Superior temporal gyrus (tissue), 1 donor: ENCODE data around the gene MED19.
"Not testable (repeated sequence)": the region's sequence is repeated elsewhere in the genome, so short reads cannot be mapped to it uniquely, and the experiment has no call there.

Source experiments
- DNase-seq: peaks from one replicate; pipeline ENCODE4 v3.0.0-alpha.2; 2016; ENCODE audit errors: extremely low spot score

The MED19 gene, protein sequence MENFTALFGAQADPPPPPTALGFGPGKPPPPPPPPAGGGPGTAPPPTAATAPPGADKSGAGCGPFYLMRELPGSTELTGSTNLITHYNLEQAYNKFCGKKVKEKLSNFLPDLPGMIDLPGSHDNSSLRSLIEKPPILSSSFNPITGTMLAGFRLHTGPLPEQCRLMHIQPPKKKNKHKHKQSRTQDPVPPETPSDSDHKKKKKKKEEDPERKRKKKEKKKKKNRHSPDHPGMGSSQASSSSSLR

DNA sequence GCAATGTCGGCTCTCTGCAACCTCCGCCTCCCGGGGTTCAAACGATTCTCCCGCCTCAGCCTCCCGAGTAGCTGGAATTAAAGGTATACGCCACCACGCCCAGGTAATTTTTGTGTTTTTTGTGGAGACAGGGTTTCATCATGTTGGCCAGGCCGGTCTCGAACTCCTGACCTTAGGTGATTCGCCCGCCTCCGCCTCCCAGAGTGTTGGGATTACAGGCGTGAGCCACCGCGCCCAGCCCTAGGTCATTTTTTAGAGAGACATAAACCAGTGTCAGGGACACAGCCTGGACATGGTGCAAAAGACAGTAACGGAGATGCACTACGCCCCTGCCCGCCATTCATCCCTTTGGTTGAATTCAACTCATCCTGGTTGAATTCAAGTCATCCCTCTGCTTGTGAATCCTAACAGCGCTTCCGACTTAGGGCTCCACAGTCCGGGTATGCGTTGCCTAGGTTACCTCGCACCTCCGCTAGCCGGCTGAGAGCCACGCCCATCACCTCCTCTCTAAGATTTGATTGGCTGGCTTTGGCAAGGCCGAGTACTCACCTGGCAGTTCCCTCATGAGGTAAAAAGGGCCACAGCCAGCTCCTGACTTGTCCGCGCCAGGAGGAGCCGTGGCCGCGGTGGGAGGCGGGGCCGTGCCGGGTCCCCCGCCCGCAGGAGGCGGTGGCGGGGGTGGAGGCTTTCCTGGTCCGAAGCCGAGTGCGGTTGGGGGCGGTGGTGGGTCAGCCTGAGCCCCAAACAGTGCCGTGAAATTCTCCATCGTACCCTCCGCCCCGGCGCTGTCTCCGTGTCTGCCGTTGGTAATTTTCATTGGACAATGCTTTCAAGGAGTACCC, at the start of gene MED19:
TSS of gene MED19 (minus strand) at position 802 of the 842 bp plus-strand sequence. CDS start at position 766, 36 bp downstream.
- no peak for DNase-seq

DNA sequence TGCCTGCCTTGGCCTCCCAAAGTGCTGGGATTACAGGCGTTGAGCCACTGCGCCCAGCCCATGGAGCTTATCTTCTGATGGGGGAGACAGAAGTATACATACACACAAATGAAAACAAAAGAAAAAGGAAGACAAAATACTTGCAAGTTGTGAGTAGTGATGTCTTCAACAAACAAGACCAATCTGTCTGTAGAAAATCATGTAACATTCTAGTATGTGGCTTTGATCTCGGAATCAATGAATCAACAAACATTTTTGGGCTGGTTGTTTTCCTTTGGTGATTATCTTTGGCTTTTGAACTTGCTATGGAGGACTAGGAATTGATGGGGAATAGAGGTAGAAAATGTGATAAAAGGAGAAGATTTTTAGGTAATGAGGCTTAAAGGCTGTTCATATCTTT, 46.2 kb upstream of the MED19 start:
- DNase-seq, result no peak

DNA sequence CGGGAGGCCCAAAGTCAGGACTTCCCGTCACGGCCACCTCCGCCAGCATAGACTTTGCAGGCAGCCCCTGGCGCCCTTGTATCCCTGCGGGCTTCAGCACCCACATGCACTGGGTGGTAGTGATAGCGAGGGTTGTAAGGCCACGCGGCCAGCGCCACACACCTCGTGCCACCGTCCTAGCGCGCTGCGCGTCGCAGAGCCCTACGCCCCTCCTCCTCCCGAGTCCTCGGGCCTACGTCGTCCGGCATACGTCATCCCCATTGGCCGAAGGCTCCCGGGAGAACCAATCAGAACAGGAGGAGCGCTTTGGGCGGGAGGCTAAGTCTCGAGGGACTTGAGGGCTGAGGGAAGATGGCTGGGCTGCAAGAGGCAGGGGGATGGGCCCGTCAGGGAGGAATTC, 40.9 kb upstream of the MED19 start:
- DNase-seq, result no peak

DNA sequence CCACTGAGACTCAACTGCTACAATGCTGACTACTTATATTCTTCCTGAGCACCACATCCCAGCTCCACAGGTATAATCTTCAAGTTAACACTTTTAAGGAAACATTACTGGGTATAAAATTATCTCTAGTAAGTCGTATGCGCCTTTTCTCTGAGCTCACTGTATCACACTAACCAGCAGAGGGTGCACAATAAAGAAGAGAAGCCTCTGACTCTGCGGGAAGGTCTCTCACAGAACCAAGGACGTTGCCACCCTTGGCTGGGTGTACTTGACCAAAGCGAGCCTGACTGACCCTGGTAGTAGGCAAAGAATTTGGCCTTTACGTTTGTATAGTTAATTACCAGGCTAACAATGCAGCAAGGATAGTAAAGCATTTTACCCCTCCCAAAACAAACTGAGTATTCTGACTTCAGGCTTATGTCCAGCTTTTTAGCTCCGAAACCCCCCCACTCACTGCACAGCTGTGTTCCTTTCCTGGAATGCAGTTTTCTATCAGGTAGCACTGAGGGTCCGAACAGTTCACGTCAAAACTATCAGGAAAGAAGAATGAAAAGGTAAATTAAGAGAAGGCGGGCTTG, 39.8 kb upstream of the MED19 start, which contains the start of gene BTBD18:
TSS of gene BTBD18 (minus strand) at position 144 of the 578 bp plus-strand sequence. CDS start 631 bp downstream, outside the sequence.
- DNase-seq, result peak; percentile 60

DNA sequence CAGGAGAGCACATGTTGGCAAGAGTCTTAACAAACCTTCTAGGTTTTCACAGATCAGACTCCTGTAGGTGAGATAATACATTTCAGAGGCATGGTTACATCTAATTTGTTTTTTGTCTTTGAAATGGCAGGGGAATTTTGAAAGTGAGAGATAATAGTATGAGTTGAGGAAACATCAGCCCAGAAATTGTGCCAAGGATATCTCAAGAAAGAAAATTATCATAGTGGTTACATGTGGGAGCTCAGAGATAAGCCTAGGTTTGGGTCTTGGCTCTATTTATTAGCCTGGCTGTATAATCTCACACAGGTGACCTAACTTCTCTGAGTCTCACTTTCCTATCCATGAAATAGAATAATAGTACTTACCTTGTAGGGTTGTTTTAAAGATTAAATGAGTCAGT, 39.2 kb upstream of the MED19 start:
- DNase-seq, result no peak

DNA sequence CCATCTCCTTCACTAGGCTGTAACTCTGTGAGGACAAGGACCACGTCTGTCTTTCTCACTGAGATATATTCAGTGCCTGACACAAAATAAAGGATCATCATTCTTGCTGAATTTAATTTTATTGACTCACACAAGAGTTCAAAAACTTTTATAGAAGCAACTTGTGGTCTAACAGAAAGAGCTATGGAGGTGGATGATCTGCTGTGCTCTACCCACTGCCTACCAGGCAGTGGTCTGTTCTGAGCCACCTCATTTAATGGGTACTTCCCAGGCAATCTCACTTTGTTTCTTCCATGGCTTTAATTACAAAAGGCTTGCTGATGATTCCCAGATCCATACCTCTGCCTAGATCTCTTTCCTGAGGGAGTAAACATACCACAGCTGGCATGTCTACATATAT, 34.9 kb upstream of the MED19 start:
- DNase-seq, result no peak

DNA sequence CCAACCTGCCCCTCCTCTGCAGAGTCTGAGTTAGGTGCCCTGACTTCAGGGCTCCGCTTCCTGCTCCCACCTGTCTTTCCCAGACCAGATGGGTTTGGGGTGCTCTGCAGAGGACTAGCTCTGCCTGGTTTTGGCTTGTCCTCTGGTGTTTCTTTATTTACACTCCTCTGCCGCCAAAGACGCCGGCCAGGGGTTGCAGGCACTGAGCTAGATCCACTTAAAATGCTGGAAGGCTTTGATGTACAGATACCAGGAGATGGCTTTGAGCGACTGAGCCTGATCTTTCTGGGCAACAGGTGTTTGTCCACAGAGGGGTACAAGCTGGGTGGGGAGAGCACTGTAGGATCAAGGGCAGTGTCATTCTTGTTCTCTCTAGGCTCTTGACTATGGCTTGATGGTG, 33.2 kb upstream of the MED19 start:
- no peak for DNase-seq

DNA sequence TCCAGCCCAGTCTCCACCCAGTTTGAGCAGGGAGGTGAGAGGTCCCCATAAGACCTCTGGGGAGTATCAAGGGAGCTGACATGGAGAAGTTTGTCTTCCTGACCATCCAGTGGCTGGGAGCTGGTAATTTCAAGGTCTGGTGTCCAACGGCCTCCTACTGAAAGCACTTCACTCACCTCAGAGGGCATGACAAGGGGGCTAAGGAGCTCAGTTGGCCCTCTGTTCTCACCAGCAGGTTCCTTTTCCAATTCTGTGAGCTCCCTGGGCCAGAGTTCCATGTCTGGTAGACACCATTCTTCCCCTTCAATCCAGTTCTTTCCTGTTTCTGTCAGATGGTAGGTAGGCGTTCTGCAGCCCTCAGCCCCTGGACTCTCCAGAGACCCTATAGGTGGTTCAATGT, 32.3 kb upstream of the MED19 start:
- DNase-seq, result no peak

DNA sequence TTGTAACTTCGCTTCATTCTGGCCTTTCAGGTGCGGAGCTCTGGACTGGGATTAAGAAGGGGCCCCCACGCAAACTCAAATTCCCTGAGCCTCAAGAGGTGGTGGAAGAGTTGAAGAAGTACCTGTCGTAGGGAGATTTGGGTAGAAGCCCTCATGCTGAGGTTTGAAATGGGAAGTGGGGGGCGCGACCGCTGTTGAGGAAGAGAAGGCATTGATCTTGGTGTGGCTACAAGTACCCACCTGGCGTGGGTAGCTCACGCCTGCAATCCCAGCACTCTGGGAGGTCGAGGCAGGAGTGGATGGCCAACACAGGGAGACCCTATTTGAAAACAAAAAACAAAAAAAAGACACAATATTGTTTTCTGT, 30.1 kb upstream of the MED19 start:
- DNase-seq, result no peak

DNA sequence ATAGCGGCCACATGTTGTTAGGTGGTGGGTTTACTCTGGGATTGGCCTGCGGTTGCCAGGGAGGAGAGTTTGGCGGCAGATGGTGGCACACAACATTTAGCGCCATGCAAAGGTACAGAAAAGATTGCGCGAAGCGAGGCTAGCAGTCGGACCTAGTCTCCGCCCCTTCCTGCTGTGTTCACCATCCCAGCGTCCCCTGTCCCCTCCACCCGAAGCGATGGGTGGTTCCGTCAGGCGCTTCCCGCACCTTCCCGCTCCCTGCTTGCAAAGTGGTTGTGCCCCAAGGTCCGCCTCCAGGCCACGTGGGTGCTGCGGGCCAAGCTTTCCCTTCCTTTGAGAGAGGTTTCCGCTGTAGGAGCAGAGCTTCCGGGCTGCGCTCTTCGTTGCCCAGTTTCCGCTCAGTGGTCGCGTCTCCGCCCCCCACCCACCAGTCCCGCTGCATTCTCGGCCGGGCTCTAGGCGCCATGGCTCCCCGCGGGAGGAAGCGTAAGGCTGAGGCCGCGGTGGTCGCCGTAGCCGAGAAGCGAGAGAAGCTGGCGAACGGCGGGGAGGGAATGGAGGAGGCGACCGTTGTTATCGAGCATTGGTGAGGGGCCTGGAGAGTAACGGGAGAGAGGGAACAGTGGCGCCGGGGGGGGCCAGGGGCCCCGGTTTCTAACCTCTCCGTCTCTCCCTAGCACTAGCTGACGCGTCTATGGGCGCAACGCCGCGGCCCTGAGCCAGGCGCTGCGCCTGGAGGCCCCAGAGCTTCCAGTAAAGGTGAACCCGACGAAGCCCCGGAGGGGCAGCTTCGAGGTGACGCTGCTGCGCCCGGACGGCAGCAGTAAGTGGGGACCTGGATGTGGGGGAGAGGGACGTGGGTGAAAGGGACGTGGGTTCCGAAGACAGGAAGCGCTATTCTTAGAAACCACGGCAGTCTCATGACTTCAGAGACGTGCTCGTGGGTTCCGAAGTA, 29.4 kb upstream of the MED19 start, which contains the start of gene SELENOH:
TSS of gene SELENOH (plus strand) at position 360 of the 955 bp plus-strand sequence. CDS start at position 465, 105 bp downstream.
- DNase-seq, result peak; percentile 95

DNA sequence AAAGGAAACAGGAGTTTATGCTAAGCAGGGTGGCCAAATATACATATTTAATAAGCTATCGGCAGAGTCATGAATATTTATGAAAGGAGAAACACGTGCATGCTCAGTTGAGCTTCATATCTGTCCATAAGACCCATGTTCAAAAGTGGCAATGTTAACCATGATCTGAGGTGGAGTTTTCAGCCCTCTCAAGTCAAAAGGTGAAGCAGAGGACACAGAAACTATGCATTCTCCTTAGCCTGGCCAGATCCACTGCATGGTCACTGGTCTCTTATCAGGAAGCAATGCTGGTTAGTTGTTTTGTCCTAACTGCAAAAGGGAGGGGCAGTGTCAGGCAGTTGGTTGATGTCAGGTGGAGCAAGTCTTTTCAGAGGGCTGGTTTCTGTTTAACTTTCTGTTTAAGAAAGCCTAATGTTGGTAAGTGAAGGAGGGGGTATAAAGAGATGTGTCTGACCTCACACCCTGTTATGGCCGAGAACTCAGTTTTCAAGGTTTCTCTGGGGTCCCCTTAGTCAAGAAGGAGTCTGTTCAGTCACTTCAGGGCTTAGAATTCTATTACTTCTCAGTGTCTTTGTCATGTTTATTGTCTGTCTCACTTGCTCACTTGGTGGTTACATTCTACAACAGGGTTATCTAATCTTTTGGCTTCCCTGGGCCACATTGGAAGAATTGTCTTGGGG, 23.7 kb upstream of the MED19 start:
- DNase-seq, result no peak

DNA sequence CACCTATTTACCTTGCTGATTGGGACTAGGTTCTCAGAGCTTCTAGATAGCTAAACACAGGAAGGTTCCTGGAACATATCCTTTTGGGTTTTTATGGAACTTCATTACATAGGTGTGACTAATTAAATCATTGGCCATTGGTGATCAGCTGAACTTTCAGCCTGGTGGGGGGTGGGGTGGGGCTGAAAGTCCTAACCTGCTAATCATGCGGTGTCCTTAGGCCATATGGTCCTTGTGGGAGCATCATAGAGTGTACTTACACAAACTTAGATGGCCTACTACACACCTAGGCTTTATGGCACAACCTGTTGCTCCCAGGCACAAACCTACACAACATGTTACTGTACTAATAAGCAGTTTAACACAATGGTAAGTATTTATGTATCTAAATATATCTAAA, 20.6 kb upstream of the MED19 start:
- no peak for DNase-seq

DNA sequence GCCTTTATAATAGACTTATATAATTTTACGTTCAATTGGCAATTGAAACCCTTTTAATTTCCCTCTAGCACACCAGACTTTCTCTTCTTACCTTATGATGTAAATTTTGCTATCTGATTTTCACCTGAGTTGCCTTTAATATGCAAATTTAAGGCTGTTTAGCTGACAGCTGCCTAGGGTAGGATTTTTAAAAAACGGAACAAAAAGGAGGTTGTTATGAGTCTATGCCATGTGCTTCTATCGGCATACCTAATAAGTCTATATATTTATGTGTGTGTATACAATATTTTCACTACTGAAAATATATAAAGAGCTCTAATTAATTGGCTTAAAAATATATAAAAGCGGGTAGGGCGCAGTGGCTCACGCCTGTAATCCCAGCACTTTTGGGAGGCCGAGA, 17.5 kb upstream of the MED19 start:
- DNase-seq, result no peak

DNA sequence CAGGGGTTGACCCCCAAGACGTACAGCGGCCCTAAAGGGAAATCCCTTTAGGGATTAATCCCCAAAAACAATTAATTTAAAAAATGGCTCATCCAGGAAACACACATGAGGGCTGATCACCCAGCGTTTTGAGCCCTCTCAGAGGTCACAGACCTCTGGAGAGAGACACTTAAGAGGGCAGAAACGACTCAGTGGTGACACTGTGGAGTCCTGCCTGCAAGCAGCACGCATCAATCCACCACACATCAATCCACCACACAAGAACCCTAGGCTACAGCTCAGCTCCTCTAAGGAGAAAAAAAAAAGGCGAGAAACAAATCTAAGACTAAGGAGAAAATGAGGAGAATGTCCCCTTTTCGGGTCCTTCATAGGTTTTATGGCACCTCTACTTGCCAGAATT, 16.8 kb upstream of the MED19 start:
- DNase-seq, result no peak

DNA sequence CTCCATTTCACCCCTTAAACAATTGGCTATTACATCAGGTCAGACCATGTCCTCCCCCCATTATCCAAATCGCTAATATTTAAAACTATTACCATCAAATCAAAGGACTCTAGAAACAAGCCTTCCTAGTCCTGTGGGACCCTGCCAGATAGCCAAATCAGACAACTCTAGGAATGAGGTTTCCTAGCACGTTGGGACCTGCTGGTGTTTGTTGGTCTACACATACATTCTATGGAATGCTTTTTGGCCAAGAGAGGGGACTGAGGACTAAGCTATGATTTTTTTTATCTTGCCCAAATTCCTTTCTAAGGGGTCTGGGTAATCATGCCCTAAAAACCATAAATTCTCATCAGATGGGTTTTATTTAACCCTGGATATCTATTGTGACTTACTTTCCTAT, 15.2 kb upstream of the MED19 start:
- DNase-seq, result no peak

DNA sequence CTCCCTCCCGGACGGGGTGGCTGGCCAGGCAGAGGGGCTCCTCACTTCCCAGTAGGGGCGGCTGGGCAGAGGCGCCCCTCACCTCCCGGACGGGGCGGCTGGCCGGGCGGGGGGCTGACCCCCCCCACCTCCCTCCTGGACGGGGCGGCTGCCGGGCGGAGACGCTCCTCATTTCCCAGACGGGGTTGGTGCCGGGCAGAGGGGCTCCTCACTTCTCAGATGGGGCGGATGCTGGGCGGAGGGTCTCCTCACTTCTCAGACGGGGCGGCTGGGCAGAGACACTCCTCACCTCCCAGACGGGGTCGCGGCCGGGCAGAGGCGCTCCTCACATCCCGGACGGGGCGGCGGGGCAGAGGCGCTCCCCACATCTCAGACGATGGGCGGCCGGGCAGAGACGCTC, 4.7 kb upstream of the MED19 start:
- DNase-seq, result not testable (repeated sequence)

DNA sequence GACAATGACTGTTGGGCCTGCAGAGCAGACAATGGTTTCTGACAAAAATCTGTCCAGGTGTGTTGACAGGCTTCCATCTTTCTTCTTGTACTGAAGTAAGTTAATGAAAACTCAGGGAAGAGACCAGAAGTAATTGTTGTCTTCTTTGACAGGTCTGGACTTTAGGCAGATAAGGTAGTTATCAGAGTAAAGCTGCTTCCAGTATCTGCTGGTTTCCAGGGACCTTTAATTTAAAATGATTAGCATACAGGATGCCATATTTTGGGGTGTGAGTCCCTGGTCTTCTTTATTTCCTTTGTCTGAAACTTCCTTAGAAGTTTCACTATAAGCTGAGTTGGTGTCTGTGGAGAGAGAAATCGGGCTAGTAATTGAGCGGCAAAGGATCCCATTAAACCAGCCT, 1.8 kb upstream of the MED19 start:
- DNase-seq, result no peak

DNA sequence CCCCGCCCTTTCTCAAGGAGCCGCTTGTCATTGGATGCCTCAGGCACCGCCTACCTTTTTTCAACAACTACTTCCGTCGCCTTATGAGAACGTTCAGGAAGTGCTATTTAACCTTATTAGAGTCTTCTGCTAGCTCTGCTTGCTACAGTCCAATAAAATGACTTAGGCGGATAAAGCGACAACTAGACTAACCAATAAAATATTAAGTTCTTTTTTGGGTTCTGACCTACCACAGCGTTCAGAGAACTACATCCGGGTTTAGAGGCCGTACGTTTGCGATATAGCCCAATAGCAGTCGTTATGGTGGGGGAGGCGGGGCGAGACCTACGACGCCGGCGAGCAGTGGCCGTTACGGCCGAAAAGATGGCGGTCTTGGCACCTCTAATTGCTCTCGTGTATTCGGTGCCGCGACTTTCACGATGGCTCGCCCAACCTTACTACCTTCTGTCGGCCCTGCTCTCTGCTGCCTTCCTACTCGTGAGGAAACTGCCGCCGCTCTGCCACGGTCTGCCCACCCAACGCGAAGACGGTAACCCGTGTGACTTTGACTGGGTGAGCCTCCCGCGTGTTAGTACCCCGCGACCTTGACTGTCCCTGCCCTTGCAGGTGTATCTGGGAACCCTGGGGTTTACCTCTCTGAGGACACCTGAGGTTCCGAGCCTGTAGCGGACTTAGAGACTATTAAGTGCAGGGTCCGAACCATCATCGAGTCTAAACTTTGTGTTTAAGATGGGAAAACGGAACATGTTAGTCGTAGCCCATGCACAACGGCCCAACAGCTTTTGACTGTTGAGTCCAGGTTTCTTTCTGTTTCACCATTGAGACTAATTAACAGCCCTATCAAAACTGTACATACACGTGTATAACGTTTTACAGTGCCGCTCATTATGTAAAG, 488 bp upstream of the MED19 start, which contains the start of gene TMX2:
TSS of gene TMX2 (plus strand) at position 338 of the 895 bp plus-strand sequence. CDS start at position 364, 26 bp downstream.
- peak; percentile 100 for DNase-seq

DNA sequence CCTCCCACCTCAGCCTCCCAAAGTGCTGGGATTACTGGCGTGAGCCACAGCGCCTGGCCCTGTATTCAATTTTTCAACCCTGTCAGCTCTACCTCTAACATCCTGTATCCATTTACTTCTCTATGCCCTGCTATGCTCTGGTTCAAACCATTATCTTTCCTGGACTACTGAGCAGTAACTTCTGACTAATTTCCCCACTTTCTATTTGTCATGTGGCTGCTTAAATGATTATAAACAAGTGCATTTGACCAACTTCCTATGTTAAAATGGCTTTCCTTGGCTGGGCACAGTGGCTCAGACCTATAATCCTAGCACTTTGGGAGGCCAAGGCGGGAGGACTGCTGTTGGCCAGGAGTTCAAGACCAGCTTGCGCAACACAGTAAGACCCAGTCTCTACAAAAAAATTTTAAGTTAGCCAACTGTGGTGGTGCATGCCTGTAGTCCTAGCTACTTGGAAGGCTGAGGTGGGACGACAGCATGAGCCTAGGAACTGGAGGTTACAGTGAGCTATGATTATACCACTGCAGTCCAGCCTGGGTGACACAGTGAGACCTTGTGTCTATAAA, 2.1 kb downstream of the MED19 start:
- DNase-seq, result no peak
